ENCODE results near the gene CARNS1. TPM values are rescaled to one million over a fixed set of nuclear protein-coding genes. Genes with fewer than 3 reads are reported as not detected.

The CARNS1 gene, protein sequence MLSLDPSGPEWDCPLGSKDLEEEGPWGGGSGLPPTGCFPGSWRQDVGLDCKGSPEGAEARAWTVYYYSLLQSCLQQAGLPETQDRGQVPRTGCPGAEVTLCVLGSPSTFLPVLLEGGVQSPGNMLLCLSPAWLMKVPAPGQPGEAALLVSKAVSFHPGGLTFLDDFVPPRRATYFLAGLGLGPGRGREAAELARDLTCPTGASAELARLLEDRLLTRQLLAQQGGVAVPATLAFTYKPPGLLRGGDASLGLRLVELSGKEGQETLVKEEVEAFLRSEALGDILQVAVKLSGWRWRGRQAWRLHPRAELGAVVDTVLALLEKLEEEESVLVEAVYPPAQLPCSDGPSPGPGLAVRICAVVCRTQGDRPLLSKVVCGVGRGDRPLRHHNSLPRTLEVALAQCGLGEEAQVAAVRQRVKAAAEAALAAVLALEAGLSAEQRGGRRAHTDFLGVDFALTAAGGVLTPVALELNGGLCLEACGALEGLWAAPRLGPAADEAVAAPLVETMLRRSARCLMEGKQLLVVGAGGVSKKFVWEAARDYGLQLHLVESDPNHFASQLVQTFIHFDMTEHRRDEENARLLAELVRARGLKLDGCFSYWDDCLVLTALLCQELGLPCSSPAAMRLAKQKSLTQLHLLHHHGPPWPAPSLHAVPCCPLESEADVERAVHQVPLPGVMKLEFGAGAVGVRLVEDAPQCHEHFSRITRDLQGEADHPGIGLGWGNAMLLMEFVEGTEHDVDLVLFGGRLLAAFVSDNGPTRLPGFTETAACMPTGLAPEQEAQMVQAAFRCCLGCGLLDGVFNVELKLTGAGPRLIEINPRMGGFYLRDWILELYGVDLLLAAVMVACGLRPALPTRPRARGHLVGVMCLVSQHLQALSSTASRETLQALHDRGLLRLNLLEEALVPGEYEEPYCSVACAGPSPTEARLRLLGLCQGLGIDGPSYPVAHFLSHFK
- 1.9 TPM for polyA plus RNA-seq (2013)

- H3K27ac ChIP-seq (ENCODE audit: insufficient read depth in 1 of 2, low read depth in 1 of 2, low read length in 2 of 2, poor library complexity in 1 of 2, severe bottlenecking in 2 of 2) = no peak within 1 kb of the TSS
- peaks cover 0 to 89% (median 85%) of the 10 kb centered on the region in 4 experiments for H3K4me1 ChIP-seq (ENCODE audit: control extremely low read depth in 1 of 4, control insufficient read depth in 4 of 4, insufficient read depth in 4 of 4, low read length in 3 of 4)
- H3K9me3 ChIP-seq (ENCODE audit: control extremely low read depth in 1 of 5, control insufficient read depth in 4 of 5, insufficient read depth in 2 of 5, low read depth in 1 of 5, low read length in 4 of 5) = no peaks in the 10 kb centered on the region
- 8% methylated on average over 24 of the region's 67 CpGs for WGBS (ENCODE audit: insufficient coverage)
- H3K4me3 ChIP-seq (ENCODE audit: control insufficient read depth in 1 of 7, extremely low read depth in 1 of 7, insufficient read depth in 4 of 7, low read depth in 2 of 7, low read length in 6 of 7) = peak within 1 kb of the TSS in 5 of 7 experiments; percentile 27 to 77 (median 58)
- POLR2A ChIA-PET = no interaction called here
- no peaks in the 10 kb centered on the region for H3K36me3 ChIP-seq (ENCODE audit: control insufficient read depth in 4 of 4, insufficient read depth in 4 of 4, low read length in 3 of 4)
- CTCF ChIA-PET = interaction anchor here (1.0 to 6.4 kb wide), 2 partner anchors 13 to 52 kb away, joined by 3 to 60 read pairs; partner anchors contain the start of genes PPP1CA and TBC1D10C
- H3K27me3 ChIP-seq (replicated peaks in 2 of 5; ENCODE audit: control insufficient read depth in 4 of 5, insufficient read depth in 5 of 5, low read length in 4 of 5) = no peaks in the 10 kb centered on the region
- no peak for DNase-seq
These were observed at the start of gene CARNS1 for GRCh38 chr11:67415501-67416304. TSS of gene CARNS1 (plus strand) at chr11:67415678. CDS start at chr11:67416200, 522 bp downstream.

- ChIA-PET CTCF (interaction anchor here (1.3 to 20.0 kb wide), 4 partner anchors 9 to 36 kb away, joined by 3 to 892 read pairs (median 30); partner anchors contain the start of genes CLCF1, POLD4, PPP1CA and RAD9A), POLR2A (interaction anchor here (0.9 kb wide), 1 partner anchor 13 kb away, joined by 3 read pairs; the partner anchor contains the start of gene POLD4)
- Histone ChIP-seq H3K4me1 (ENCODE audit: control extremely low read depth in 1 of 4, control insufficient read depth in 4 of 4, insufficient read depth in 4 of 4, low read length in 3 of 4) (peaks cover 0 to 73% (median 61%) of the 10 kb centered on the region in 4 experiments), H3K9me3 (ENCODE audit: control extremely low read depth in 1 of 5, control insufficient read depth in 4 of 5, insufficient read depth in 2 of 5, low read depth in 1 of 5, low read length in 4 of 5) (no peaks in the 10 kb centered on the region), H3K36me3 (ENCODE audit: control insufficient read depth in 4 of 4, insufficient read depth in 4 of 4, low read length in 3 of 4) (no peaks in the 10 kb centered on the region), H3K27me3 (replicated peaks in 2 of 5; ENCODE audit: control insufficient read depth in 4 of 5, insufficient read depth in 5 of 5, low read length in 4 of 5) (peaks cover 0 to 4% (median 0%) of the 10 kb centered on the region in 5 experiments), H3K4me3 (ENCODE audit: control insufficient read depth in 1 of 7, extremely low read depth in 1 of 7, insufficient read depth in 4 of 7, low read depth in 2 of 7, low read length in 6 of 7) (no peak overlapping the region), H3K27ac (ENCODE audit: insufficient read depth in 1 of 2, low read depth in 1 of 2, low read length in 2 of 2, poor library complexity in 1 of 2, severe bottlenecking in 2 of 2) (no peak overlapping the region)
- DNase-seq = no peak
- 76% methylated on average over 13 of the region's 14 CpGs for WGBS (ENCODE audit: insufficient coverage)
These were observed 49.6 kb upstream of the CARNS1 start for GRCh38 chr11:67365736-67366444.

DNA sequence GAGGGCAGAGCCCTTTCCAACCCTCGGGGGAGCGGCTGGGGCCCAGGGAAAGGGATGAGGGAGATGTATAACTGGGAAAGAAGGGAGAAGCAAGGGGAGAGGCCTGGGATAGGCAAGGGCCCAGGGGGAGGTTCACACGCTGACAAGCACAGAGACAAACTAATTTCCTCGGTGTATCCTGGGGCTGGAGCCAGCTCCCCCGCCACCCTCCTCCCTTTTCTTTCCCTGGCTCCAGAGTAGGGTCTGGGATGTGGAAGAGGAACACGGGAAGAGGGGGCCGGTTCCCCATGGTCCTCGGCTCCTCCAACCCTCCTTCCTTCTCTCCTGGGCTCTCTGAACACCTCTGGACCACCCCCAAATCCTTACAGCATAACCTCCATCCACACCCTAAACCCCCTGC lies 48.9 kb upstream of the CARNS1 start:
- Histone ChIP-seq H3K27me3 (replicated peaks in 2 of 5; ENCODE audit: control insufficient read depth in 4 of 5, insufficient read depth in 5 of 5, low read length in 4 of 5) (peaks cover 0 to 4% (median 0%) of the 10 kb centered on the region in 5 experiments), H3K4me3 (ENCODE audit: control insufficient read depth in 1 of 7, extremely low read depth in 1 of 7, insufficient read depth in 4 of 7, low read depth in 2 of 7, low read length in 6 of 7) (no peak overlapping the region), H3K9me3 (ENCODE audit: control extremely low read depth in 1 of 5, control insufficient read depth in 4 of 5, insufficient read depth in 2 of 5, low read depth in 1 of 5, low read length in 4 of 5) (no peaks in the 10 kb centered on the region), H3K4me1 (ENCODE audit: control extremely low read depth in 1 of 4, control insufficient read depth in 4 of 4, insufficient read depth in 4 of 4, low read length in 3 of 4) (peaks cover 0 to 79% (median 67%) of the 10 kb centered on the region in 4 experiments), H3K27ac (ENCODE audit: insufficient read depth in 1 of 2, low read depth in 1 of 2, low read length in 2 of 2, poor library complexity in 1 of 2, severe bottlenecking in 2 of 2) (no peak overlapping the region), H3K36me3 (ENCODE audit: control insufficient read depth in 4 of 4, insufficient read depth in 4 of 4, low read length in 3 of 4) (no peaks in the 10 kb centered on the region)
- WGBS (ENCODE audit: insufficient coverage) = 64% methylated on average over 4 of the region's 8 CpGs
- ChIA-PET CTCF (interaction anchor here (1.3 to 20.0 kb wide), 4 partner anchors 10 to 35 kb away, joined by 3 to 892 read pairs (median 8); partner anchors contain the start of genes CLCF1, PPP1CA and RAD9A), POLR2A (interaction anchor here (0.9 kb wide), 1 partner anchor 13 kb away, joined by 3 read pairs; the partner anchor contains the start of gene POLD4)
- DNase-seq = no peak

GRCh38 chr11:67366961-67367760 lies 48.3 kb upstream of the CARNS1 start:
- ChIA-PET POLR2A (interaction anchor here (0.9 to 1.2 kb wide), 2 partner anchors 10 to 14 kb away, joined by 3 read pairs; partner anchors contain the start of gene POLD4), CTCF (interaction anchor here (0.8 to 20.0 kb wide), 6 partner anchors 9 to 18 kb away, joined by 3 to 892 read pairs (median 6); partner anchors contain the start of genes CLCF1 and RAD9A)
- Histone ChIP-seq H3K27me3 (replicated peaks in 2 of 5; ENCODE audit: control insufficient read depth in 4 of 5, insufficient read depth in 5 of 5, low read length in 4 of 5) (peaks cover 0 to 9% (median 0%) of the 10 kb centered on the region in 5 experiments), H3K4me3 (ENCODE audit: control insufficient read depth in 1 of 7, extremely low read depth in 1 of 7, insufficient read depth in 4 of 7, low read depth in 2 of 7, low read length in 6 of 7) (no peak overlapping the region), H3K9me3 (ENCODE audit: control extremely low read depth in 1 of 5, control insufficient read depth in 4 of 5, insufficient read depth in 2 of 5, low read depth in 1 of 5, low read length in 4 of 5) (no peaks in the 10 kb centered on the region), H3K4me1 (ENCODE audit: control extremely low read depth in 1 of 4, control insufficient read depth in 4 of 4, insufficient read depth in 4 of 4, low read length in 3 of 4) (peaks cover 0 to 85% (median 73%) of the 10 kb centered on the region in 4 experiments), H3K27ac (ENCODE audit: insufficient read depth in 1 of 2, low read depth in 1 of 2, low read length in 2 of 2, poor library complexity in 1 of 2, severe bottlenecking in 2 of 2) (no peak overlapping the region), H3K36me3 (ENCODE audit: control insufficient read depth in 4 of 4, insufficient read depth in 4 of 4, low read length in 3 of 4) (no peaks in the 10 kb centered on the region)
- DNase-seq = no peak
- 41% methylated on average over 14 of the region's 25 CpGs for WGBS (ENCODE audit: insufficient coverage)

- CTCF ChIA-PET = interaction anchor here (0.8 to 20.0 kb wide), 6 partner anchors 10 to 19 kb away, joined by 3 to 892 read pairs (median 6); partner anchors contain the start of genes CLCF1 and RAD9A
- Histone ChIP-seq H3K27ac (ENCODE audit: insufficient read depth in 1 of 2, low read depth in 1 of 2, low read length in 2 of 2, poor library complexity in 1 of 2, severe bottlenecking in 2 of 2) (no peak overlapping the region), H3K27me3 (replicated peaks in 2 of 5; ENCODE audit: control insufficient read depth in 4 of 5, insufficient read depth in 5 of 5, low read length in 4 of 5) (peaks cover 0 to 10% (median 0%) of the 10 kb centered on the region in 5 experiments), H3K9me3 (ENCODE audit: control extremely low read depth in 1 of 5, control insufficient read depth in 4 of 5, insufficient read depth in 2 of 5, low read depth in 1 of 5, low read length in 4 of 5) (no peaks in the 10 kb centered on the region), H3K4me1 (ENCODE audit: control extremely low read depth in 1 of 4, control insufficient read depth in 4 of 4, insufficient read depth in 4 of 4, low read length in 3 of 4) (peaks cover 0 to 87% (median 77%) of the 10 kb centered on the region in 4 experiments), H3K4me3 (ENCODE audit: control insufficient read depth in 1 of 7, extremely low read depth in 1 of 7, insufficient read depth in 4 of 7, low read depth in 2 of 7, low read length in 6 of 7) (no peak overlapping the region), H3K36me3 (ENCODE audit: control insufficient read depth in 4 of 4, insufficient read depth in 4 of 4, low read length in 3 of 4) (no peaks in the 10 kb centered on the region)
- peak in 2 of 3 donors; percentile 39 to 44 for DNase-seq
- WGBS (ENCODE audit: insufficient coverage) = 46% methylated on average over 7 of the region's 7 CpGs
- POLR2A ChIA-PET = interaction anchor here (1.2 kb wide), 1 partner anchor 10 kb away, joined by 3 read pairs; no protein-coding TSS in a partner anchor
These were observed 47.7 kb upstream of the CARNS1 start for GRCh38 chr11:67367761-67368227.

Data from common myeloid progenitor, CD34-positive (primary cell).